Trophoblast cell (in vitro differentiated cells and primary cell): ENCODE measurements around the gene ACAP3.
A peak's percentile ranks its signal among the peaks of the same experiment; 100 is the strongest.

Source experiments
- DNase-seq, 2 donors: peaks; one replicate each; pipeline ENCODE4 v3.0.0-alpha.2; 2016
- H2AFZ ChIP-seq: 2 replicates; pipeline ENCODE4 v1.6.1; 2013; ENCODE audit warnings: low read length, moderate library complexity, mild to moderate bottlenecking; ENCODE audit not compliant: insufficient read depth, poor library complexity
- H2AK5ac ChIP-seq: 2 replicates; pipeline ENCODE4 v1.6.1; 2013; ENCODE audit warnings: mild to moderate bottlenecking, low read length
- H2BK120ac ChIP-seq: 2 replicates; pipeline ENCODE4 v1.6.1; 2013; ENCODE audit warnings: low read length, mild to moderate bottlenecking, moderate library complexity; ENCODE audit not compliant: insufficient read depth, poor library complexity
- H2BK12ac ChIP-seq: 2 replicates; pipeline ENCODE4 v1.6.1; 2013; ENCODE audit warnings: mild to moderate bottlenecking, low read length, moderate library complexity
- H2BK5ac ChIP-seq: 2 replicates; pipeline ENCODE4 v1.6.1; 2013; ENCODE audit warnings: low read length, low read depth, moderate library complexity, mild to moderate bottlenecking; ENCODE audit not compliant: poor library complexity
- H3K14ac ChIP-seq: 2 replicates; pipeline ENCODE4 v1.6.1; 2013; ENCODE audit warnings: mild to moderate bottlenecking, low read length
- H3K18ac ChIP-seq: 2 replicates; pipeline ENCODE4 v1.6.1; 2013; ENCODE audit warnings: mild to moderate bottlenecking, low read length
- H3K23ac ChIP-seq: 2 replicates; pipeline ENCODE4 v1.6.1; 2013; ENCODE audit warnings: low read length
- H3K27ac ChIP-seq: 2 replicates; pipeline ENCODE4 v1.5.1; 2013; ENCODE audit warnings: low read depth, mild to moderate bottlenecking, inconsistent platforms, low read length, moderate library complexity
- H3K27me3 ChIP-seq: 2 replicates; pipeline ENCODE4 v1.6.1; 2013; ENCODE audit warnings: inconsistent platforms, mild to moderate bottlenecking, low read length, moderate library complexity; ENCODE audit not compliant: insufficient read depth
- H3K36me3 ChIP-seq, 2 experiments: 1 replicate in 1 of 2; 2 replicates in 1 of 2; pipeline ENCODE4 v1.6.1; 2013; ENCODE audit warnings: low read length in 2 of 2, mild to moderate bottlenecking in 2 of 2, moderate library complexity in 1 of 2; ENCODE audit not compliant: insufficient read depth in 2 of 2, control insufficient read depth in 1 of 2
- H3K4ac ChIP-seq: 2 replicates; pipeline ENCODE4 v1.6.1; 2013; ENCODE audit warnings: low read depth, mild to moderate bottlenecking, low read length, moderate library complexity
- H3K4me1 ChIP-seq, 2 experiments: 1 replicate in 1 of 2; 2 replicates in 1 of 2; pipeline ENCODE4 v1.6.1; 2013; ENCODE audit warnings: low read length in 2 of 2, mild to moderate bottlenecking in 2 of 2, moderate library complexity in 1 of 2; ENCODE audit not compliant: insufficient read depth in 2 of 2, control insufficient read depth in 1 of 2
- H3K4me2 ChIP-seq: 2 replicates; pipeline ENCODE4 v1.6.1; 2013; ENCODE audit warnings: inconsistent platforms, mild to moderate bottlenecking, low read length, moderate library complexity
- H3K4me3 ChIP-seq: 2 replicates; pipeline ENCODE4 v1.5.1; 2013; ENCODE audit warnings: mild to moderate bottlenecking, low read depth, low read length, inconsistent platforms
- H3K79me1 ChIP-seq: one replicate; pipeline ENCODE4 v1.6.1; 2013; ENCODE audit warnings: low read length
- H3K79me2 ChIP-seq: 2 replicates; pipeline ENCODE4 v1.6.1; 2013; ENCODE audit warnings: low read length, mild to moderate bottlenecking; ENCODE audit not compliant: control insufficient read depth, insufficient read depth, poor library complexity
- H3K9ac ChIP-seq: 2 replicates; pipeline ENCODE4 v1.6.1; 2013; ENCODE audit warnings: mild to moderate bottlenecking, low read length
- H3K9me3 ChIP-seq: 2 replicates; pipeline ENCODE4 v1.6.1; 2013; ENCODE audit warnings: low read depth, mild to moderate bottlenecking, control low read depth, inconsistent platforms, low read length; ENCODE audit not compliant: insufficient read depth
- H4K12ac ChIP-seq: 2 replicates; pipeline ENCODE4 v1.6.1; 2013; ENCODE audit warnings: low read depth, mild to moderate bottlenecking, low read length, moderate library complexity
- H4K8ac ChIP-seq: 2 replicates; pipeline ENCODE4 v1.6.1; 2013; ENCODE audit warnings: low read depth, mild to moderate bottlenecking, low read length, moderate library complexity
- H4K91ac ChIP-seq: one replicate; pipeline ENCODE4 v1.6.1; 2013; ENCODE audit warnings: low read depth, mild to moderate bottlenecking, low read length, moderate library complexity
- WGBS: extraction: QIAGEN DNeasy Blood & Tissue Kit; methylation state at CpG from one replicate; pipeline ENCODE4 v1.1.7; 2013; ENCODE audit warnings: missing lambda C conversion rate; ENCODE audit not compliant: insufficient read length, insufficient coverage; ENCODE audit errors: extremely low coverage; 5-methylcytosine and 5-hydroxymethylcytosine counted together

The ACAP3 gene

GRCh38 chr1:1291548-1292441 lies 15.9 kb downstream of the ACAP3 start:
- no peak overlapping the region for H3K4me2 ChIP-seq
- H3K36me3 ChIP-seq = peaks cover 26 to 34% of the 10 kb centered on the region in 2 experiments
- H3K4me1 ChIP-seq = no peaks in the 10 kb centered on the region
- no peaks in the 10 kb centered on the region for H3K79me2 ChIP-seq
- DNase-seq = peak; percentile 76 to 84
- H3K9ac ChIP-seq = no peak overlapping the region
- no peak overlapping the region for H4K91ac ChIP-seq
- no peak overlapping the region for H2BK12ac ChIP-seq
- no peak overlapping the region for H3K4me3 ChIP-seq
- H4K12ac ChIP-seq = no peak overlapping the region
- no CpG with 5 or more reads among the region's 45 CpGs for WGBS
- no peak overlapping the region for H4K8ac ChIP-seq
- H2AK5ac ChIP-seq = no peak overlapping the region
- H3K23ac ChIP-seq = no peak overlapping the region
- no peak overlapping the region for H2BK120ac ChIP-seq
- no peak overlapping the region for H2BK5ac ChIP-seq
- no peak overlapping the region for H2AFZ ChIP-seq
- H3K14ac ChIP-seq = no peak overlapping the region
- H3K27ac ChIP-seq = no peak overlapping the region
- H3K9me3 ChIP-seq = peaks cover 4% of the 10 kb centered on the region
- H3K79me1 ChIP-seq = no peaks in the 10 kb centered on the region
- no peak overlapping the region for H3K18ac ChIP-seq
- H3K4ac ChIP-seq = no peak overlapping the region
- H3K27me3 ChIP-seq = no peaks in the 10 kb centered on the region

- no peak overlapping the region for H2BK5ac ChIP-seq
- no peak overlapping the region for H3K14ac ChIP-seq
- H3K27ac ChIP-seq = no peak overlapping the region
- no peaks in the 10 kb centered on the region for H3K79me2 ChIP-seq
- H3K4me2 ChIP-seq = no peak overlapping the region
- H3K23ac ChIP-seq = no peak overlapping the region
- peak overlapping the region; percentile 9 for H4K12ac ChIP-seq
- no peak overlapping the region for H3K9ac ChIP-seq
- H3K27me3 ChIP-seq = no peaks in the 10 kb centered on the region
- no peaks in the 10 kb centered on the region for H3K79me1 ChIP-seq
- peaks cover 20 to 28% of the 10 kb centered on the region in 2 experiments for H3K36me3 ChIP-seq
- WGBS = no CpG with 5 or more reads among the region's 28 CpGs
- H2AK5ac ChIP-seq = no peak overlapping the region
- peaks cover 2% of the 10 kb centered on the region for H3K9me3 ChIP-seq
- H2BK120ac ChIP-seq = no peak overlapping the region
- no peaks in the 10 kb centered on the region for H3K4me1 ChIP-seq
- no peak overlapping the region for H2AFZ ChIP-seq
- no peak overlapping the region for H2BK12ac ChIP-seq
- H3K18ac ChIP-seq = no peak overlapping the region
- H4K8ac ChIP-seq = no peak overlapping the region
- DNase-seq = no peak
- no peak overlapping the region for H3K4me3 ChIP-seq
- no peak overlapping the region for H4K91ac ChIP-seq
- H3K4ac ChIP-seq = no peak overlapping the region
Measured at GRCh38 chr1:1291023-1291528, 16.7 kb downstream of the ACAP3 start.

DNA sequence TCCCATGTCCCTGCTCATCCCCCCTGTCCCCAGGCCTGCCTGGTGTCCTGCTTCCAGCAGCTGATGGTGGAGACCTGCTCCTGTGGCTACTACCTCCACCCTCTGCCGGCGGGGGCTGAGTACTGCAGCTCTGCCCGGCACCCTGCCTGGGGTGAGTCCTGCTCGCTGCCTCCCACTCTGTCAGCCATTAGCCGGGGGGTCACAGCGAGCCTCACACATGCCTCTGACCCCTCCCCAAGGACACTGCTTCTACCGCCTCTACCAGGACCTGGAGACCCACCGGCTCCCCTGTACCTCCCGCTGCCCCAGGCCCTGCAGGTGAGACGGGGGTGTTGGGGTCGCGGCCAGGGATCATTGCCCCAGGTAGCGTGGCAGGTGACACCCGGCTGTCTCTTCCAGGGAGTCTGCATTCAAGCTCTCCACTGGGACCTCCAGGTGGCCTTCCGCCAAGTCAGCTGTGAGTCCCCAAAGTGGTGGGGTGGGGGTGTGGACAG lies 17.4 kb downstream of the ACAP3 start:
- Histone ChIP-seq H3K27me3 (no peaks in the 10 kb centered on the region), H3K4me2 (no peak overlapping the region), H4K12ac (no peak overlapping the region), H3K79me2 (no peaks in the 10 kb centered on the region), H3K27ac (no peak overlapping the region), H3K14ac (no peak overlapping the region), H2BK120ac (no peak overlapping the region), H3K4me1 (no peaks in the 10 kb centered on the region), H3K79me1 (no peaks in the 10 kb centered on the region), H3K9ac (no peak overlapping the region), H2AFZ (no peak overlapping the region), H2BK12ac (no peak overlapping the region), H3K36me3 (peaks cover 13 to 20% of the 10 kb centered on the region in 2 experiments), H3K4ac (no peak overlapping the region), H3K23ac (no peak overlapping the region), H3K4me3 (no peak overlapping the region), H4K91ac (no peak overlapping the region), H2AK5ac (no peak overlapping the region), H2BK5ac (no peak overlapping the region), H3K18ac (no peak overlapping the region), H3K9me3 (peaks cover 2% of the 10 kb centered on the region), H4K8ac (no peak overlapping the region)
- DNase-seq = peak; percentile 67 to 82
- no CpG with 5 or more reads among the region's 15 CpGs for WGBS

DNA sequence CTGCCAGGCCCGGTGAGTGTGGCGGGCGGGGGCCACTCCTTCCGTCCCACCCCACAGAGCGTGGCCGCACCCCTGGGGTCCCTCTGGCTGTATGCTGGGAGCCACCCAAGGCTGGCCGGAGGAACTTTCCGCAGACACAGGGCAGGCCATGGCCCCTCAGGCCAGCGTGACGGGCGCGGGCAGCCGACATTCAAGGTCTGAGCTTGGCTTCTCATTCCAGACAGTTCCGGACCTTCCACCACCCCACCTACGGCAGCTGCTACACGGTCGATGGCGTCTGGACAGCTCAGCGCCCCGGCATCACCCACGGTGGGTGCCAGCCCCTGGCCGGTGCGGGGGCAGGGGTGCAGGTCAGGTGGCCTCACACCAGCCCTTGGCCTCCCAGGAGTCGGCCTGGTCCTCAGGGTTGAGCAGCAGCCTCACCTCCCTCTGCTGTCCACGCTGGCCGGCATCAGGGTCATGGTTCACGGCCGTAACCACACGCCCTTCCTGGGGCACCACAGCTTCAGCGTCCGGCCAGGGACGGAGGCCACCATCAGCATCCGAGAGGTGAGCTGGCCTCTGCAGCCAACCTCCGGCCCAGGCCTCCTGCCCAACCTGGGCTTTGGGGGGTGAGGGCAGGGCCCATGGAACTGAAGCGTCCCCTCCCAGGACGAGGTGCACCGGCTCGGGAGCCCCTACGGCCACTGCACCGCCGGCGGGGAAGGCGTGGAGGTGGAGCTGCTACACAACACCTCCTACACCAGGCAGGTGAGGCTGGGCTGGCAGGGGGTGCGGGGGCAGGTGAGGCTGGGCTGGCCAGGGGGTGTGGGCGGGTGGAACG lies 20.2 kb downstream of the ACAP3 start:
- no peak overlapping the region for H3K18ac ChIP-seq
- H3K4ac ChIP-seq = no peak overlapping the region
- WGBS = no CpG with 5 or more reads among the region's 46 CpGs
- no peak overlapping the region for H3K9ac ChIP-seq
- no peaks in the 10 kb centered on the region for H3K79me1 ChIP-seq
- H2BK12ac ChIP-seq = no peak overlapping the region
- no peak overlapping the region for H3K27ac ChIP-seq
- no peak overlapping the region for H4K8ac ChIP-seq
- H3K23ac ChIP-seq = no peak overlapping the region
- no peak overlapping the region for H2AK5ac ChIP-seq
- H3K4me1 ChIP-seq = no peaks in the 10 kb centered on the region
- H3K14ac ChIP-seq = no peak overlapping the region
- no peak overlapping the region for H3K4me2 ChIP-seq
- H3K27me3 ChIP-seq = no peaks in the 10 kb centered on the region
- H3K79me2 ChIP-seq = no peaks in the 10 kb centered on the region
- no peak overlapping the region for H4K12ac ChIP-seq
- H3K9me3 ChIP-seq = peaks cover 5% of the 10 kb centered on the region
- no peak overlapping the region for H2AFZ ChIP-seq
- no peak for DNase-seq
- H2BK120ac ChIP-seq = no peak overlapping the region
- H3K4me3 ChIP-seq = no peak overlapping the region
- H3K36me3 ChIP-seq = no peaks in the 10 kb centered on the region
- H2BK5ac ChIP-seq = no peak overlapping the region
- H4K91ac ChIP-seq = no peak overlapping the region
